Measurements from ENCODE around the gene POLRMT.

DNA sequence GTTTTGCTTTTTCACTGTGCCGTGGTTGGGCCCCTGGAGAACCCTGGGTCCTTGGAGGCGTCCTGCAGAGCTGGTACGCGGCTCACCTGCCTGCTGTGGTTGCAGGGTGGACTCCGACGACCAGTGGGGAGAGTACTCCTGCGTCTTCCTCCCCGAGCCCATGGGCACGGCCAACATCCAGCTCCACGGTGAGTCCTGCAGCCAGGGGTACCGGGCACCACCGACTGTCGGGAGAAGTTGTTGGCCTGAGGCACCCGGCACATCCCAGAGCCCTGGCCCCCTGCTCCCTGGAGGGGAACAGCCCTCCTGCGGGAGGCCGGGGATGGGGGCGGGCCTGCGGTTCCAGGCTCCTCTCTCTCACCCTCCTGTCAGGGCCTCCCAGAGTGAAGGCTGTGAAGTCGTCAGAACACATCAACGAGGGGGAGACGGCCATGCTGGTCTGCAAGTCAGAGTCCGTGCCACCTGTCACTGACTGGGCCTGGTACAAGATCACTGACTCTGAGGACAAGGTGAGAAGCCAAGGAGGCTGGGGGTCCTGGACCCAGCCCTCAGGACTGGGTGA is 53.0 kb downstream of the POLRMT start:
- TF ChIP-seq POLR2AphosphoS5 (IDR thresholded peaks at IDR 0.05; ENCODE audit: low read depth, low read length) = no peak
- no peak for TF ChIP-seq POLR2A (IDR thresholded peaks at IDR 0.05; ENCODE audit: low read depth, low read length)
- TF ChIP-seq TAF1 (IDR thresholded peaks at IDR 0.05; ENCODE audit: low read depth, low read length) = no peak
- no peak for TF ChIP-seq SPI1 (IDR thresholded peaks at IDR 0.05; ENCODE audit: low read depth, low read length)
